K562 (cell line): Measurements from ENCODE around the gene SEMA6C.
"Not testable (repeated sequence)": the region's sequence is repeated elsewhere in the genome, so short reads cannot be mapped to it uniquely, and the experiment has no call there.

Source experiments
- CBX5 ChIP-seq: IDR thresholded peaks from 2 replicates; pipeline ENCODE4 v1.6.1; 2014; ENCODE audit warnings: low read depth, borderline replicate concordance
- CHD4 ChIP-seq: fragments of 200-600 bp; sonication (generic); IDR thresholded peaks from 3 replicates; pipeline ENCODE4 v1.6.1; 2012; ENCODE audit warnings: low read depth, mild to moderate bottlenecking, mixed read lengths, low read length, inconsistent platforms; ENCODE audit not compliant: insufficient read depth, insufficient replicate concordance, poor library complexity, severe bottlenecking
- FIP1L1 ChIP-seq: fragments of 200-400 bp; formaldehyde crosslinking; IDR thresholded peaks from 2 replicates; pipeline ENCODE4 v1.6.1; 2018; ENCODE audit warnings: mild to moderate bottlenecking, low read depth, low read length; ENCODE audit not compliant: poor library complexity, severe bottlenecking
- FOXA1 ChIP-seq: fragments of 450-650 bp; IDR thresholded peaks from 2 replicates; pipeline ENCODE4 v1.6.1; 2016; ENCODE audit warnings: mild to moderate bottlenecking, borderline replicate concordance
- HNRNPL ChIP-seq: fragments of 200-400 bp; formaldehyde crosslinking; IDR thresholded peaks from 2 replicates; pipeline ENCODE4 v1.6.1; 2017; ENCODE audit warnings: low read depth, mild to moderate bottlenecking, low read length
- MEF2D ChIP-seq: conservative IDR thresholded peaks from 2 replicates; pipeline ENCODE4 v1.6.1; 2016; ENCODE audit warnings: low read depth, missing genetic modification characterization, missing compliant biosample characterization
- PCBP1 ChIP-seq: fragments of 200-400 bp; formaldehyde crosslinking; IDR thresholded peaks from 2 replicates; pipeline ENCODE4 v1.6.1; 2018; ENCODE audit warnings: mild to moderate bottlenecking, low read depth, low read length; ENCODE audit not compliant: poor library complexity, severe bottlenecking
- POLR2A ChIP-seq: fragments of 450-650 bp; conservative IDR thresholded peaks from 2 replicates; pipeline ENCODE4 v1.6.1; 2016
- SMARCC2 ChIP-seq: fragments of 450-650 bp; IDR thresholded peaks from 2 replicates; pipeline ENCODE4 v1.6.1; 2017; ENCODE audit warnings: antibody characterized with exemption, moderate library complexity, mild to moderate bottlenecking, low read depth
- TAF1 ChIP-seq: IDR thresholded peaks from 2 replicates; pipeline ENCODE4 v1.6.1; 2011; ENCODE audit warnings: mild to moderate bottlenecking, low read length, moderate library complexity; ENCODE audit not compliant: insufficient read depth, control insufficient read depth, severe bottlenecking; ENCODE audit errors: extremely low read depth
- ZNF197 ChIP-seq: fragments of 200-800 bp; sonication (Bioruptor generic); IDR thresholded peaks from 2 replicates; pipeline ENCODE4 v1.6.1; 2016; ENCODE audit warnings: low read depth, missing genetic modification characterization, missing compliant biosample characterization
- TF ChIP-seq, protein P1 (sequence below), 3 experiments: IDR thresholded peaks in 2 of 3; conservative IDR thresholded peaks in 1 of 3; 2 replicates each; pipeline ENCODE4 v1.5.1; 2011 to 2012; ENCODE audit warnings: low read length in 3 of 3, mild to moderate bottlenecking in 3 of 3, control low read depth in 2 of 3, improper control_type of control experiment in 1 of 3, inconsistent platforms in 1 of 3, low read depth in 1 of 3, mixed read lengths in 1 of 3, moderate library complexity in 1 of 3; ENCODE audit not compliant: insufficient read depth in 2 of 3
- TF ChIP-seq, protein P2 (sequence below): fragments of 450-650 bp; IDR thresholded peaks from 2 replicates; pipeline ENCODE4 v1.6.1; 2016; ENCODE audit warnings: low read depth
- TF ChIP-seq, protein P3 (sequence below): conservative IDR thresholded peaks from 2 replicates; pipeline ENCODE4 v1.6.1; 2011; ENCODE audit warnings: low read depth, mild to moderate bottlenecking, low read length; ENCODE audit not compliant: control insufficient read depth

DNA sequence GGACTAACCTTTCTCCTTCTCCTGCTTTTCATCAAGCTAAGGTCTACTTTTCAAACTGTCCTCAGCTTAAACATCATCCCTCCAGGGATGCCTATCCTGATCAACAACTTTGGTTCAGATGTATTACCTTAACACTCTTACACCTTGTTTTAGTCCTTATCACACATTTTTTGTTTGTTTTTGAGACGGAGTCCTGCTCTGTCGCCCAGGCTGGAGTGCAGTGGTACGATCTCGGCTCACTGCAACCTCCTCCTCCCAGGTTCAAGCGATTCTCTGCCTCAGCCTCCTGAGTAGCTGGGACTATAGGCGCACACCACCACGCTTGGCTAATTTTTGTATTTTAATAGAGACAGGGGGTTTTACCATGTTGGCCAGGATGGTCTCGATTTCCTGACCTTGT, 42.2 kb upstream of the SEMA6C start:
- TF ChIP-seq, protein P1, sequence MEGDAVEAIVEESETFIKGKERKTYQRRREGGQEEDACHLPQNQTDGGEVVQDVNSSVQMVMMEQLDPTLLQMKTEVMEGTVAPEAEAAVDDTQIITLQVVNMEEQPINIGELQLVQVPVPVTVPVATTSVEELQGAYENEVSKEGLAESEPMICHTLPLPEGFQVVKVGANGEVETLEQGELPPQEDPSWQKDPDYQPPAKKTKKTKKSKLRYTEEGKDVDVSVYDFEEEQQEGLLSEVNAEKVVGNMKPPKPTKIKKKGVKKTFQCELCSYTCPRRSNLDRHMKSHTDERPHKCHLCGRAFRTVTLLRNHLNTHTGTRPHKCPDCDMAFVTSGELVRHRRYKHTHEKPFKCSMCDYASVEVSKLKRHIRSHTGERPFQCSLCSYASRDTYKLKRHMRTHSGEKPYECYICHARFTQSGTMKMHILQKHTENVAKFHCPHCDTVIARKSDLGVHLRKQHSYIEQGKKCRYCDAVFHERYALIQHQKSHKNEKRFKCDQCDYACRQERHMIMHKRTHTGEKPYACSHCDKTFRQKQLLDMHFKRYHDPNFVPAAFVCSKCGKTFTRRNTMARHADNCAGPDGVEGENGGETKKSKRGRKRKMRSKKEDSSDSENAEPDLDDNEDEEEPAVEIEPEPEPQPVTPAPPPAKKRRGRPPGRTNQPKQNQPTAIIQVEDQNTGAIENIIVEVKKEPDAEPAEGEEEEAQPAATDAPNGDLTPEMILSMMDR (IDR thresholded peaks at IDR 0.05 in 2 of 3, conservative IDR thresholded peaks at IDR 0.05 in 1 of 3; ENCODE audit: insufficient read depth in 2 of 3, low read depth in 1 of 3, low read length in 3 of 3) = not testable (repeated sequence)
- not testable (repeated sequence) for TF ChIP-seq CHD4; SMARCC2; TAF1; ZNF197 (CRISPR knock-in tag); MEF2D (tag); FOXA1; FIP1L1; HNRNPL; CBX5; POLR2A; PCBP1
- TF ChIP-seq, protein P2, sequence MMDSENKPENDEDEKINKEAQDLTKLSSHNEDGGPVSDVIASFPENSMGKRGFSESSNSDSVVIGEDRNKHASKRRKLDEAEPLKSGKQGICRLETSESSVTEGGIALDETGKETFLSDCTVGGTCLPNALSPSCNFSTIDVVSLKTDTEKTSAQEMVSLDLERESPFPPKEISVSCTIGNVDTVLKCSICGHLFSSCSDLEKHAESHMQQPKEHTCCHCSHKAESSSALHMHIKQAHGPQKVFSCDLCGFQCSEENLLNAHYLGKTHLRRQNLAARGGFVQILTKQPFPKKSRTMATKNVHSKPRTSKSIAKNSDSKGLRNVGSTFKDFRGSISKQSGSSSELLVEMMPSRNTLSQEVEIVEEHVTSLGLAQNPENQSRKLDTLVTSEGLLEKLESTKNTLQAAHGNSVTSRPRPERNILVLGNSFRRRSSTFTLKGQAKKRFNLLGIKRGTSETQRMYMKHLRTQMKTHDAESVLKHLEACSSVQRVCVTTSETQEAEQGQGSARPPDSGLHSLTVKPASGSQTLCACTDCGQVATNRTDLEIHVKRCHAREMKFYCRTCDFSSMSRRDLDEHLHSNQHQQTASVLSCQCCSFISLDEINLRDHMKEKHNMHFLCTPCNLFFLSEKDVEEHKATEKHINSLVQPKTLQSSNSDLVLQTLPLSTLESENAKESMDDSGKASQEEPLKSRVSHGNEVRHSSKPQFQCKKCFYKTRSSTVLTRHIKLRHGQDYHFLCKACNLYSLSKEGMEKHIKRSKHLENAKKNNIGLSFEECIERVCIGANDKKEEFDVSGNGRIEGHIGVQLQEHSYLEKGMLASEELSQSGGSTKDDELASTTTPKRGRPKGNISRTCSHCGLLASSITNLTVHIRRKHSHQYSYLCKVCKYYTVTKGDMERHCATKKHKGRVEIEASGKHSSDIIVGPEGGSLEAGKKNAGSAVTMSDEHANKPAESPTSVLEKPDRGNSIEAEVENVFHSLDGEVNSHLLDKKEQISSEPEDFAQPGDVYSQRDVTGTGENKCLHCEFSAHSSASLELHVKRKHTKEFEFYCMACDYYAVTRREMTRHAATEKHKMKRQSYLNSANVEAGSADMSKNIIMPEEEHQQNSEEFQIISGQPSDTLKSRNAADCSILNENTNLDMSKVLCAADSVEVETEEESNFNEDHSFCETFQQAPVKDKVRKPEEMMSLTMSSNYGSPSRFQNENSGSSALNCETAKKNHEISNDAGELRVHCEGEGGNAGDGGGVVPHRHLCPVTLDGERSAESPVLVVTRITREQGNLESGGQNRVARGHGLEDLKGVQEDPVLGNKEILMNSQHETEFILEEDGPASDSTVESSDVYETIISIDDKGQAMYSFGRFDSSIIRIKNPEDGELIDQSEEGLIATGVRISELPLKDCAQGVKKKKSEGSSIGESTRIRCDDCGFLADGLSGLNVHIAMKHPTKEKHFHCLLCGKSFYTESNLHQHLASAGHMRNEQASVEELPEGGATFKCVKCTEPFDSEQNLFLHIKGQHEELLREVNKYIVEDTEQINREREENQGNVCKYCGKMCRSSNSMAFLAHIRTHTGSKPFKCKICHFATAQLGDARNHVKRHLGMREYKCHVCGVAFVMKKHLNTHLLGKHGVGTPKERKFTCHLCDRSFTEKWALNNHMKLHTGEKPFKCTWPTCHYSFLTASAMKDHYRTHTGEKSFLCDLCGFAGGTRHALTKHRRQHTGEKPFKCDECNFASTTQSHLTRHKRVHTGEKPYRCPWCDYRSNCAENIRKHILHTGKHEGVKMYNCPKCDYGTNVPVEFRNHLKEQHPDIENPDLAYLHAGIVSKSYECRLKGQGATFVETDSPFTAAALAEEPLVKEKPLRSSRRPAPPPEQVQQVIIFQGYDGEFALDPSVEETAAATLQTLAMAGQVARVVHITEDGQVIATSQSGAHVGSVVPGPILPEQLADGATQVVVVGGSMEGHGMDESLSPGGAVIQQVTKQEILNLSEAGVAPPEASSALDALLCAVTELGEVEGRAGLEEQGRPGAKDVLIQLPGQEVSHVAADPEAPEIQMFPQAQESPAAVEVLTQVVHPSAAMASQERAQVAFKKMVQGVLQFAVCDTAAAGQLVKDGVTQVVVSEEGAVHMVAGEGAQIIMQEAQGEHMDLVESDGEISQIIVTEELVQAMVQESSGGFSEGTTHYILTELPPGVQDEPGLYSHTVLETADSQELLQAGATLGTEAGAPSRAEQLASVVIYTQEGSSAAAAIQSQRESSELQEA = not testable (repeated sequence)
- TF ChIP-seq, protein P3, sequence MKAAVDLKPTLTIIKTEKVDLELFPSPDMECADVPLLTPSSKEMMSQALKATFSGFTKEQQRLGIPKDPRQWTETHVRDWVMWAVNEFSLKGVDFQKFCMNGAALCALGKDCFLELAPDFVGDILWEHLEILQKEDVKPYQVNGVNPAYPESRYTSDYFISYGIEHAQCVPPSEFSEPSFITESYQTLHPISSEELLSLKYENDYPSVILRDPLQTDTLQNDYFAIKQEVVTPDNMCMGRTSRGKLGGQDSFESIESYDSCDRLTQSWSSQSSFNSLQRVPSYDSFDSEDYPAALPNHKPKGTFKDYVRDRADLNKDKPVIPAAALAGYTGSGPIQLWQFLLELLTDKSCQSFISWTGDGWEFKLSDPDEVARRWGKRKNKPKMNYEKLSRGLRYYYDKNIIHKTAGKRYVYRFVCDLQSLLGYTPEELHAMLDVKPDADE = not testable (repeated sequence)
